ENCODE measurements around the gene PVR. TPM values are rescaled to one million over a fixed set of nuclear protein-coding genes. Genes with fewer than 3 reads are reported as not detected.

PVR gene
- 230 and 248 TPM in 2 replicates for total RNA-seq

- DNase-seq (ENCODE audit: low read depth): peak; percentile 64
Observed at GRCh38 chr19:44643605-44644401, at the start of gene PVR. Gene PVR, plus strand, starts transcription at chr19:44643910. Its CDS starts 187 bp downstream, at chr19:44644097.

- DNase-seq (ENCODE audit: low read depth): no peak
Observed at GRCh38 chr19:44596428-44597130, 47.1 kb upstream of the PVR start.

- DNase-seq (ENCODE audit: low read depth): no peak
Observed at GRCh38 chr19:44597131-44597491, 46.6 kb upstream of the PVR start.

GRCh38 chr19:44598355-44598754, 45.4 kb upstream of the PVR start:
- no peak for DNase-seq (ENCODE audit: low read depth)

- DNase-seq (ENCODE audit: low read depth): no peak
Observed at GRCh38 chr19:44598880-44599279, 44.8 kb upstream of the PVR start.

- DNase-seq (ENCODE audit: low read depth): no peak
Observed at GRCh38 chr19:44600466-44600865, 43.2 kb upstream of the PVR start.

- DNase-seq (ENCODE audit: low read depth): no peak
Observed at GRCh38 chr19:44602081-44602480, 41.6 kb upstream of the PVR start.

- no peak for DNase-seq (ENCODE audit: low read depth)
Observed at GRCh38 chr19:44603201-44603945, 40.3 kb upstream of the PVR start.

GRCh38 chr19:44604241-44604640, 39.5 kb upstream of the PVR start:
- DNase-seq (ENCODE audit: low read depth): no peak

- no peak for DNase-seq (ENCODE audit: low read depth)
Observed at GRCh38 chr19:44605547-44605946, 38.2 kb upstream of the PVR start.

GRCh38 chr19:44607049-44607448, 36.7 kb upstream of the PVR start:
- DNase-seq (ENCODE audit: low read depth): peak; percentile 64

GRCh38 chr19:44607917-44608316, 35.8 kb upstream of the PVR start:
- no peak for DNase-seq (ENCODE audit: low read depth)

GRCh38 chr19:44608391-44608821, 35.3 kb upstream of the PVR start:
- DNase-seq (ENCODE audit: low read depth): no peak

GRCh38 chr19:44609219-44609618, 34.5 kb upstream of the PVR start:
- DNase-seq (ENCODE audit: low read depth): no peak

GRCh38 chr19:44610497-44610896, 33.2 kb upstream of the PVR start:
- DNase-seq (ENCODE audit: low read depth): peak; percentile 33

- peak; percentile 64 for DNase-seq (ENCODE audit: low read depth)
Observed at GRCh38 chr19:44611812-44612295, 31.9 kb upstream of the PVR start.

GRCh38 chr19:44613295-44614178, 30.2 kb upstream of the PVR start, which contains the start of gene IGSF23:
Gene IGSF23, plus strand, starts transcription at chr19:44613563. Its CDS starts 83 bp downstream, at chr19:44613646.
- no peak for DNase-seq (ENCODE audit: low read depth)

GRCh38 chr19:44614313-44614712, 29.4 kb upstream of the PVR start:
- DNase-seq (ENCODE audit: low read depth): no peak

- no peak for DNase-seq (ENCODE audit: low read depth)
Observed at GRCh38 chr19:44615863-44616247, 27.9 kb upstream of the PVR start.

GRCh38 chr19:44617110-44617880, 26.4 kb upstream of the PVR start:
- DNase-seq (ENCODE audit: low read depth): peak; percentile 77

All from renal cortical epithelial cell (primary cell).